Muscle layer of colon (tissue), 2 donors: Measurements from ENCODE around the gene SELE.

Source experiments
- H3K27ac ChIP-seq: one replicate; pipeline ENCODE4 v1.7.0; 2013; ENCODE audit warnings: low read depth, mild to moderate bottlenecking, low read length, moderate library complexity
- H3K27me3 ChIP-seq, 2 donors: one replicate each; pipeline ENCODE4 v1.7.0; 2013; ENCODE audit warnings: low read length in 2 of 2, mild to moderate bottlenecking in 2 of 2; ENCODE audit not compliant: insufficient read depth in 2 of 2, control insufficient read depth in 1 of 2
- H3K36me3 ChIP-seq: one replicate; pipeline ENCODE4 v1.7.0; 2013; ENCODE audit warnings: mild to moderate bottlenecking, low read length; ENCODE audit not compliant: insufficient read depth
- H3K4me1 ChIP-seq: one replicate; pipeline ENCODE4 v1.7.0; 2013; ENCODE audit warnings: mild to moderate bottlenecking, low read length; ENCODE audit not compliant: insufficient read depth
- H3K4me3 ChIP-seq, 2 donors: one replicate each; pipeline ENCODE4 v1.7.0; 2013; ENCODE audit warnings: low read length in 2 of 2, low read depth in 1 of 2, mild to moderate bottlenecking in 1 of 2, moderate library complexity in 1 of 2
- H3K9ac ChIP-seq: one replicate; pipeline ENCODE4 v1.7.0; 2013; ENCODE audit warnings: low read length
- H3K9me3 ChIP-seq: one replicate; pipeline ENCODE4 v1.7.0; 2013; ENCODE audit warnings: mild to moderate bottlenecking, low read length
- donor health status: abdominal sarcoma.
- donor health status: Adenocarcinoma of cecum.

The SELE gene

GRCh38 chr1:169750041-169750440 lies 16.2 kb upstream of the SELE start:
- no peaks in the 10 kb centered on the region for H3K4me1 ChIP-seq
- H3K4me3 ChIP-seq = no peak overlapping the region
- H3K9ac ChIP-seq = no peak overlapping the region
- H3K9me3 ChIP-seq = no peaks in the 10 kb centered on the region
- H3K27me3 ChIP-seq = no peaks in the 10 kb centered on the region
- no peak overlapping the region for H3K27ac ChIP-seq
- no peaks in the 10 kb centered on the region for H3K36me3 ChIP-seq

- no peaks in the 10 kb centered on the region for H3K27me3 ChIP-seq
- no peak overlapping the region for H3K9ac ChIP-seq
- H3K36me3 ChIP-seq = no peaks in the 10 kb centered on the region
- H3K4me3 ChIP-seq = no peak overlapping the region
- H3K9me3 ChIP-seq = no peaks in the 10 kb centered on the region
- H3K27ac ChIP-seq = no peak overlapping the region
- H3K4me1 ChIP-seq = no peaks in the 10 kb centered on the region
Measured at GRCh38 chr1:169746550-169746949, 12.7 kb upstream of the SELE start.

- H3K9ac ChIP-seq = no peak overlapping the region
- no peaks in the 10 kb centered on the region for H3K27me3 ChIP-seq
- no peaks in the 10 kb centered on the region for H3K9me3 ChIP-seq
- H3K36me3 ChIP-seq = no peaks in the 10 kb centered on the region
- no peaks in the 10 kb centered on the region for H3K4me1 ChIP-seq
- no peak overlapping the region for H3K27ac ChIP-seq
- H3K4me3 ChIP-seq = no peak overlapping the region
Measured at GRCh38 chr1:169745015-169745861, 11.4 kb upstream of the SELE start.

GRCh38 chr1:169741666-169742394 lies 8.0 kb upstream of the SELE start:
- no peak overlapping the region for H3K4me3 ChIP-seq
- H3K36me3 ChIP-seq = no peaks in the 10 kb centered on the region
- no peaks in the 10 kb centered on the region for H3K27me3 ChIP-seq
- no peak overlapping the region for H3K27ac ChIP-seq
- no peaks in the 10 kb centered on the region for H3K4me1 ChIP-seq
- H3K9me3 ChIP-seq = no peaks in the 10 kb centered on the region
- H3K9ac ChIP-seq = no peak overlapping the region

- H3K4me3 ChIP-seq = no peak overlapping the region
- no peaks in the 10 kb centered on the region for H3K9me3 ChIP-seq
- no peak overlapping the region for H3K27ac ChIP-seq
- H3K4me1 ChIP-seq = no peaks in the 10 kb centered on the region
- no peak overlapping the region for H3K9ac ChIP-seq
- no peaks in the 10 kb centered on the region for H3K27me3 ChIP-seq
- no peaks in the 10 kb centered on the region for H3K36me3 ChIP-seq
Measured at GRCh38 chr1:169739980-169740379, 6.1 kb upstream of the SELE start.

GRCh38 chr1:169731446-169731845 lies 2.4 kb downstream of the SELE start:
- Histone ChIP-seq H3K27me3 (no peaks in the 10 kb centered on the region), H3K36me3 (no peaks in the 10 kb centered on the region), H3K4me1 (no peaks in the 10 kb centered on the region), H3K27ac (no peak overlapping the region), H3K9me3 (no peaks in the 10 kb centered on the region), H3K9ac (no peak overlapping the region), H3K4me3 (no peak overlapping the region)

GRCh38 chr1:169729991-169730390 lies 3.9 kb downstream of the SELE start:
- H3K27me3 ChIP-seq = no peaks in the 10 kb centered on the region
- no peak overlapping the region for H3K9ac ChIP-seq
- no peaks in the 10 kb centered on the region for H3K36me3 ChIP-seq
- no peaks in the 10 kb centered on the region for H3K9me3 ChIP-seq
- H3K4me3 ChIP-seq = no peak overlapping the region
- no peaks in the 10 kb centered on the region for H3K4me1 ChIP-seq
- no peak overlapping the region for H3K27ac ChIP-seq

GRCh38 chr1:169727307-169727706 lies 6.6 kb downstream of the SELE start:
- no peaks in the 10 kb centered on the region for H3K4me1 ChIP-seq
- no peak overlapping the region for H3K9ac ChIP-seq
- H3K27ac ChIP-seq = no peak overlapping the region
- H3K27me3 ChIP-seq = no peaks in the 10 kb centered on the region
- H3K9me3 ChIP-seq = no peaks in the 10 kb centered on the region
- H3K36me3 ChIP-seq = no peaks in the 10 kb centered on the region
- H3K4me3 ChIP-seq = no peak overlapping the region

GRCh38 chr1:169726851-169727250 lies 7.0 kb downstream of the SELE start:
- Histone ChIP-seq H3K9me3 (no peaks in the 10 kb centered on the region), H3K9ac (no peak overlapping the region), H3K4me1 (no peaks in the 10 kb centered on the region), H3K4me3 (no peak overlapping the region), H3K27ac (no peak overlapping the region), H3K27me3 (no peaks in the 10 kb centered on the region), H3K36me3 (no peaks in the 10 kb centered on the region)

- no peaks in the 10 kb centered on the region for H3K4me1 ChIP-seq
- no peak overlapping the region for H3K27ac ChIP-seq
- H3K9ac ChIP-seq = no peak overlapping the region
- H3K9me3 ChIP-seq = no peaks in the 10 kb centered on the region
- no peaks in the 10 kb centered on the region for H3K36me3 ChIP-seq
- no peak overlapping the region for H3K4me3 ChIP-seq
- H3K27me3 ChIP-seq = no peaks in the 10 kb centered on the region
Measured at GRCh38 chr1:169725930-169726329, 7.9 kb downstream of the SELE start.

GRCh38 chr1:169724168-169724567 lies 9.7 kb downstream of the SELE start:
- no peaks in the 10 kb centered on the region for H3K4me1 ChIP-seq
- no peaks in the 10 kb centered on the region for H3K27me3 ChIP-seq
- H3K4me3 ChIP-seq = no peak overlapping the region
- no peaks in the 10 kb centered on the region for H3K9me3 ChIP-seq
- H3K27ac ChIP-seq = no peak overlapping the region
- H3K36me3 ChIP-seq = no peaks in the 10 kb centered on the region
- H3K9ac ChIP-seq = no peak overlapping the region
